ENCODE results near the gene UPF3A. TPM values are rescaled to one million over a fixed set of nuclear protein-coding genes. Genes with fewer than 3 reads are reported as not detected.
"Not testable (repeated sequence)": the region's sequence is repeated elsewhere in the genome, so short reads cannot be mapped to it uniquely, and the experiment has no call there.

The UPF3A gene
- total and polyA plus RNA-seq, 2 experiments from 2014 or later, result 45.0 to 174 TPM

DNA sequence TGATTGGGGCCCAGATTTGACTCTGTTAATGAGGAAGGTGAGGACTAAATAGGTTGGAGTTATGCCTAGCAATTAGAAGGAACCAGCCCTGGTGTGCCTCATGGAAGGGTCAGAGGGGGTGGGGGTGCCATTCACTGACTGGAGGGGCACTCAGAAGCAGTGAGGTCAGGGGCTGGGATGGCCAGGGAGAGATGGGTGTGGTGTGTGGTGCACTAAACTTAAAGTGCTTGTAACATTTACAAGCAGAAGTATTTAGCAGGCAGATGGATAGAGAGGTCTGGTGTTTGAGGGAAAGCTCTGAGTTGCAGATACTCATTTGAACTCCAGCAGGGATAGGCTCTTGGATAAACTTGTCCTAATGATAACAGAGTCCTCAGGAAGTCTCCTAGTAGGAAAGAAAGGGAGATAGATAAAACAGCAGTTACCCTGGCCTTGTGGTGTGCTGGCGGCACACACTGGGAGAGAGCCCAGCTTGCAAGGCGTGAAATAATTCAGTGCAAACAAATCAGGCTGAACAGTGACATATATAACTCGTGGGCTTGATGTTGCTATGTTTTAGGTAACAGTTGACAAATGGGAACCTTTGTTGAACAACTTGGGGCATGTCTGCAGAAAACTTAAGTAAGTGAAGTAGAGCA lies 20.0 kb upstream of the UPF3A start (continued):
- TF ChIP-seq, protein P1, sequence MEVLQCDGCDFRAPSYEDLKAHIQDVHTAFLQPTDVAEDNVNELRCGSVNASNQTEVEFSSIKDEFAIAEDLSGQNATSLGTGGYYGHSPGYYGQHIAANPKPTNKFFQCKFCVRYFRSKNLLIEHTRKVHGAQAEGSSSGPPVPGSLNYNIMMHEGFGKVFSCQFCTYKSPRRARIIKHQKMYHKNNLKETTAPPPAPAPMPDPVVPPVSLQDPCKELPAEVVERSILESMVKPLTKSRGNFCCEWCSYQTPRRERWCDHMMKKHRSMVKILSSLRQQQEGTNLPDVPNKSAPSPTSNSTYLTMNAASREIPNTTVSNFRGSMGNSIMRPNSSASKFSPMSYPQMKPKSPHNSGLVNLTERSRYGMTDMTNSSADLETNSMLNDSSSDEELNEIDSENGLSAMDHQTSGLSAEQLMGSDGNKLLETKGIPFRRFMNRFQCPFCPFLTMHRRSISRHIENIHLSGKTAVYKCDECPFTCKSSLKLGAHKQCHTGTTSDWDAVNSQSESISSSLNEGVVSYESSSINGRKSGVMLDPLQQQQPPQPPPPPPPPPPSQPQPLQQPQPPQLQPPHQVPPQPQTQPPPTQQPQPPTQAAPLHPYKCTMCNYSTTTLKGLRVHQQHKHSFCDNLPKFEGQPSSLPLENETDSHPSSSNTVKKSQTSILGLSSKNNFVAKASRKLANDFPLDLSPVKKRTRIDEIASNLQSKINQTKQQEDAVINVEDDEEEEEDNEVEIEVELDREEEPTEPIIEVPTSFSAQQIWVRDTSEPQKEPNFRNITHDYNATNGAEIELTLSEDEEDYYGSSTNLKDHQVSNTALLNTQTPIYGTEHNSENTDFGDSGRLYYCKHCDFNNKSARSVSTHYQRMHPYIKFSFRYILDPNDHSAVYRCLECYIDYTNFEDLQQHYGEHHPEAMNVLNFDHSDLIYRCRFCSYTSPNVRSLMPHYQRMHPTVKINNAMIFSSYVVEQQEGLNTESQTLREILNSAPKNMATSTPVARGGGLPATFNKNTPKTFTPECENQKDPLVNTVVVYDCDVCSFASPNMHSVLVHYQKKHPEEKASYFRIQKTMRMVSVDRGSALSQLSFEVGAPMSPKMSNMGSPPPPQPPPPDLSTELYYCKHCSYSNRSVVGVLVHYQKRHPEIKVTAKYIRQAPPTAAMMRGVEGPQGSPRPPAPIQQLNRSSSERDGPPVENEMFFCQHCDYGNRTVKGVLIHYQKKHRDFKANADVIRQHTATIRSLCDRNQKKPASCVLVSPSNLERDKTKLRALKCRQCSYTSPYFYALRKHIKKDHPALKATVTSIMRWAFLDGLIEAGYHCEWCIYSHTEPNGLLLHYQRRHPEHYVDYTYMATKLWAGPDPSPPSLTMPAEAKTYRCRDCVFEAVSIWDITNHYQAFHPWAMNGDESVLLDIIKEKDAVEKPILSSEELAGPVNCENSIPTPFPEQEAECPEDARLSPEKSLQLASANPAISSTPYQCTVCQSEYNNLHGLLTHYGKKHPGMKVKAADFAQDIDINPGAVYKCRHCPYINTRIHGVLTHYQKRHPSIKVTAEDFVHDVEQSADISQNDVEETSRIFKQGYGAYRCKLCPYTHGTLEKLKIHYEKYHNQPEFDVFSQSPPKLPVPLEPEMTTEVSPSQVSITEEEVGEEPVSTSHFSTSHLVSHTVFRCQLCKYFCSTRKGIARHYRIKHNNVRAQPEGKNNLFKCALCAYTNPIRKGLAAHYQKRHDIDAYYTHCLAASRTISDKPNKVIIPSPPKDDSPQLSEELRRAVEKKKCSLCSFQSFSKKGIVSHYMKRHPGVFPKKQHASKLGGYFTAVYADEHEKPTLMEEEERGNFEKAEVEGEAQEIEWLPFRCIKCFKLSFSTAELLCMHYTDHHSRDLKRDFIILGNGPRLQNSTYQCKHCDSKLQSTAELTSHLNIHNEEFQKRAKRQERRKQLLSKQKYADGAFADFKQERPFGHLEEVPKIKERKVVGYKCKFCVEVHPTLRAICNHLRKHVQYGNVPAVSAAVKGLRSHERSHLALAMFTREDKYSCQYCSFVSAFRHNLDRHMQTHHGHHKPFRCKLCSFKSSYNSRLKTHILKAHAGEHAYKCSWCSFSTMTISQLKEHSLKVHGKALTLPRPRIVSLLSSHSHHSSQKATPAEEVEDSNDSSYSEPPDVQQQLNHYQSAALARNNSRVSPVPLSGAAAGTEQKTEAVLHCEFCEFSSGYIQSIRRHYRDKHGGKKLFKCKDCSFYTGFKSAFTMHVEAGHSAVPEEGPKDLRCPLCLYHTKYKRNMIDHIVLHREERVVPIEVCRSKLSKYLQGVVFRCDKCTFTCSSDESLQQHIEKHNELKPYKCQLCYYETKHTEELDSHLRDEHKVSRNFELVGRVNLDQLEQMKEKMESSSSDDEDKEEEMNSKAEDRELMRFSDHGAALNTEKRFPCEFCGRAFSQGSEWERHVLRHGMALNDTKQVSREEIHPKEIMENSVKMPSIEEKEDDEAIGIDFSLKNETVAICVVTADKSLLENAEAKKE (CRISPR knock-in tag; IDR thresholded peaks at IDR 0.05), result no peak
- TF ChIP-seq JUNB (IDR thresholded peaks at IDR 0.05; ENCODE audit: unreplicated experiment) (no peak), ZNF114 (CRISPR knock-in tag; IDR thresholded peaks at IDR 0.05) (no peak), STAT1 (IDR thresholded peaks at IDR 0.05; ENCODE audit: unreplicated experiment) (no peak)

DNA sequence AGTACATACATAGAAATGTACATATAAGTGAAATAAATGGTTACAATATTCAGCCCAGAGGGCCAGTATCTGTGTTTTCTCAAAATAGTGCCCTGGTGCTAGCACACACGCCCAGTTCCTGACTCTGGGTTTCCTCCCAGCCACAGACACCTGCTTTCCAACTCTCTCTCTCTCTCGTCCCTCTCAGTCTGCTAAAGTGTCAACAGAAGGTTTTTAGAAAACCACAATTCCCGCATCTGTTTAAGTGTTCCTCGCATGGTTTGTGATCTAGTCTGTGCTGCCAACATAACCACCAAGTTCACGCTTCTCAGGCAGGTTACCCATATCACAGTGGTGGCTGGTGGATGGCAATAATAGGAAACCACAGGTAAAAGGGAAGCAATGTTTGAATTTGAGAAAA lies 17.8 kb upstream of the UPF3A start:
- H3F3A ChIP-seq (replicated peaks; ENCODE audit: low read depth), result 0 out of 2 replicates have a peak, but pooled peaks cover 9% of the 10 kb centered on the region
- peaks cover 81% of the 10 kb centered on the region for H3K36me3 ChIP-seq (ENCODE audit: insufficient read depth)
- no peak overlapping the region for H3K4me3 ChIP-seq
- H3K79me2 ChIP-seq (replicated peaks; ENCODE audit: insufficient read depth), result 0 out of 2 replicates have a peak, but pooled peaks cover 3% of the 10 kb centered on the region
- H3K27ac ChIP-seq (ENCODE audit: low read depth), result no peak overlapping the region; the same call in 1 of the 2 replicates
- TF ChIP-seq ZNF114 (CRISPR knock-in tag; IDR thresholded peaks at IDR 0.05) (no peak), ZNF331 (CRISPR knock-in tag; IDR thresholded peaks at IDR 0.05; ENCODE audit: low read depth) (no peak), NANOG (IDR thresholded peaks at IDR 0.05; ENCODE audit: borderline replicate concordance) (no peak), POLR2AphosphoS5 (IDR thresholded peaks at IDR 0.05; ENCODE audit: low read depth) (no peak)
- 0 out of 2 replicates have a peak, but pooled peaks cover 5% of the 10 kb centered on the region for H3K4me1 ChIP-seq (ENCODE audit: insufficient read depth)
- Mint-ChIP-seq H3K27me3 (ENCODE audit: insufficient read depth, low read depth, poor library complexity) (no peaks in the 10 kb centered on the region), H3K9me3 (no peaks in the 10 kb centered on the region), H3K36me3 (ENCODE audit: low read depth) (peaks cover 93% of the 10 kb centered on the region), H3K4me3 (no peak overlapping the region), H3K27ac (no peak overlapping the region), H3K4me1 (peaks cover 3% of the 10 kb centered on the region; the same call in 2 of the 3 replicates)
- ATAC-seq (no peak), DNase-seq (ENCODE audit: low spot score) (no peak)
- no peak overlapping the region for H3K4me2 ChIP-seq
- no peaks in the 10 kb centered on the region for H3K9me2 ChIP-seq (ENCODE audit: insufficient read depth)
- H2AFZ ChIP-seq, result no peak overlapping the region
- H3K27me3 ChIP-seq (ENCODE audit: insufficient read depth), result no peaks in the 10 kb centered on the region
- H4K20me1 ChIP-seq (replicated peaks; ENCODE audit: insufficient read depth), result peaks cover 17% of the 10 kb centered on the region; the same call in 1 of the 2 replicates

DNA sequence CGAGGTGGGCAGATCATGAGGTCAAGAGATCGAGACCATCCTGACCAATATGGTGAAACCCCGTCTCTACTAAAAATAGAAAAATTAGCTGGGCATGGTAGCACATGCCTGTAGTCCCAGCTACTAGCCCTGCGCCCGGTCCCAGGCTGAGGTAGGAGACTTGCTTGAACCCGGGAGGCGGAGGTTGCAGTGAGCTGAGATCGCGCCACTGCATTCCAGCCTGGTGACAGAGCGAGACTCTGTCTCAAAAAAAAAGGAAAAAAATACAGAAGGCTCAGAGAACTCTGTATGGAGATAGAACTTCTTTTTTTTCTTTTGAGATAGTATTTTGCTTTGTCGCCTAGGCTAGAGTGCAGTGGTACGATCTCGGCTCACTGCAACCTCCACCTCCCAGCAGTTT lies 17.1 kb upstream of the UPF3A start:
- not testable (repeated sequence) for H3K9me2 ChIP-seq (ENCODE audit: insufficient read depth); H2AFZ ChIP-seq; H3K27ac Mint-ChIP-seq; H3K4me1 ChIP-seq (ENCODE audit: insufficient read depth); H3K4me1 Mint-ChIP-seq; H3K27me3 ChIP-seq (ENCODE audit: insufficient read depth); H3K4me3 ChIP-seq; H3K4me3 Mint-ChIP-seq; H3K79me2 ChIP-seq (replicated peaks; ENCODE audit: insufficient read depth); H3K4me2 ChIP-seq; ATAC-seq; DNase-seq (ENCODE audit: low spot score); H3K9me3 Mint-ChIP-seq; H3K27me3 Mint-ChIP-seq (ENCODE audit: insufficient read depth, low read depth, poor library complexity)
- peak overlapping the region; percentile 9; the same call in 1 of the 2 replicates for H3K27ac ChIP-seq (ENCODE audit: low read depth)
- peaks cover 81% of the 10 kb centered on the region for H3K36me3 ChIP-seq (ENCODE audit: insufficient read depth)
- peaks cover 94% of the 10 kb centered on the region for H3K36me3 Mint-ChIP-seq (ENCODE audit: low read depth)
- H4K20me1 ChIP-seq (replicated peaks; ENCODE audit: insufficient read depth), result peaks cover 19% of the 10 kb centered on the region; the same call in 1 of the 2 replicates
- H3F3A ChIP-seq (replicated peaks; ENCODE audit: low read depth), result peaks cover 15% of the 10 kb centered on the region; the same call in 1 of the 2 replicates
